GM12878 (cell line): ENCODE data around the gene ARHGAP45. TPM values are rescaled to one million over a fixed set of nuclear protein-coding genes. Genes with fewer than 3 reads are reported as not detected.

Source experiments
- ATAC-seq: fragments of 200-7000 bp; cut with Tn5 transposase; 3 replicates; pipeline ENCODE4 v1.9.1; 2020; ENCODE audit warnings: mild to moderate bottlenecking, moderate library complexity
- BruUV-seq: library from RNA; stranded (reverse); fragments of 400-500 nt; replicated peaks from 2 replicates; lab custom pipeline; 2021; lab: Mats Ljungman, UMichigan
- CTCF ChIA-PET: fragments of 300-600 bp; sonication (Branson Sonifier 250); formaldehyde crosslinking; extraction: SDS; loops from one replicate; lab custom pipeline; 2021; ENCODE audit warnings: inconsistent platforms; lab: Yijun Ruan, JAX
- POLR2A ChIA-PET: fragments of 350-600 bp; formaldehyde crosslinking; extraction: SDS; loops from one replicate; lab custom pipeline; 2021; ENCODE audit warnings: inconsistent platforms; lab: Charles Lee
- RAD21 ChIA-PET: fragments of 300-600 bp; sonication (Branson Sonifier 250); formaldehyde crosslinking; loops from one replicate; lab custom pipeline; 2023; ENCODE audit warnings: antibody characterized with exemption; ENCODE audit not compliant: unreplicated experiment; lab: Charles Lee
- SMC1A ChIA-PET: fragments of 300-600 bp; sonication (Branson Sonifier 250); formaldehyde crosslinking; loops from one replicate; lab custom pipeline; 2023; ENCODE audit not compliant: unreplicated experiment, uncharacterized antibody; lab: Charles Lee
- DNase-seq: peaks from one replicate; pipeline ENCODE4 v3.0.0-alpha.2; 2011; ENCODE audit warnings: low read depth, low spot score
- FAIRE-seq: peaks from 3 replicates; lab custom pipeline; 2011; peaks lifted over from hg19 to GRCh38; lab: Jason Lieb, UNC
- H2AFZ ChIP-seq: 2 replicates; pipeline ENCODE4 v1.6.0; 2011; ENCODE audit warnings: low read depth, low read length, control low read depth; ENCODE audit not compliant: control insufficient read depth
- H3K27ac ChIP-seq: 2 replicates; pipeline ENCODE4 v1.5.1; 2011; ENCODE audit warnings: control low read depth; ENCODE audit not compliant: control insufficient read depth, insufficient read depth
- H3K27me3 ChIP-seq, 2 experiments: replicated peaks in 1 of 2; 2 replicates each; pipeline versions ENCODE4 v1.6.0 to v1.6.1; 2011; ENCODE audit warnings: low read length in 1 of 2; ENCODE audit not compliant: control insufficient read depth in 2 of 2, insufficient read depth in 2 of 2
- H3K36me3 ChIP-seq, 2 experiments: 2 replicates each; pipeline ENCODE4 v1.5.1; 2011; ENCODE audit warnings: low read length in 1 of 2; ENCODE audit not compliant: control insufficient read depth in 2 of 2, insufficient read depth in 2 of 2
- H3K4me1 ChIP-seq: 2 replicates; pipeline ENCODE4 v1.6.1; 2011; ENCODE audit warnings: mild to moderate bottlenecking, low read length, moderate library complexity, mixed read lengths; ENCODE audit not compliant: control insufficient read depth, insufficient read depth
- H3K4me2 ChIP-seq: 2 replicates; pipeline ENCODE4 v1.6.0; 2011; ENCODE audit warnings: control low read depth; ENCODE audit not compliant: control insufficient read depth, insufficient read depth
- H3K4me3 ChIP-seq: fragments of 200-600 bp; sonication (generic); 2 replicates; pipeline ENCODE4 v1.5.1; 2016
- H3K79me2 ChIP-seq: 2 replicates; pipeline ENCODE4 v1.6.0; 2011; ENCODE audit warnings: low read length; ENCODE audit not compliant: control insufficient read depth, insufficient read depth
- H3K9ac ChIP-seq: 2 replicates; pipeline ENCODE4 v1.8.0; 2011; ENCODE audit warnings: low read length, control low read depth, mixed read lengths; ENCODE audit not compliant: control insufficient read depth, insufficient read depth
- H3K9me3 ChIP-seq: replicated peaks from 3 replicates; pipeline ENCODE4 v1.5.1; 2011; ENCODE audit warnings: mild to moderate bottlenecking, low read length; ENCODE audit not compliant: control insufficient read depth, insufficient read depth
- H4K20me1 ChIP-seq: 2 replicates; pipeline ENCODE4 v1.6.0; 2011; ENCODE audit not compliant: control insufficient read depth, insufficient read depth
- ATF7 ChIP-seq: fragments of 450-650 bp; IDR thresholded peaks from 2 replicates; pipeline ENCODE4 v1.6.1; 2016; ENCODE audit warnings: low read depth, mild to moderate bottlenecking
- IKZF2 ChIP-seq, 2 experiments: fragments of 450-650 bp; IDR thresholded peaks; 2 replicates each; pipeline ENCODE4 v1.6.1; 2017; ENCODE audit warnings: mild to moderate bottlenecking in 2 of 2, moderate library complexity in 2 of 2
- IRF4 ChIP-seq: IDR thresholded peaks from 2 replicates; pipeline ENCODE4 v1.6.1; 2011; ENCODE audit warnings: low read depth, low read length
- MTA2 ChIP-seq: fragments of 450-650 bp; IDR thresholded peaks from 2 replicates; pipeline ENCODE4 v1.6.1; 2016; ENCODE audit warnings: low read depth, mild to moderate bottlenecking, moderate library complexity
- NR2C1 ChIP-seq: fragments of 450-650 bp; IDR thresholded peaks from 2 replicates; pipeline ENCODE4 v1.6.1; 2017; ENCODE audit warnings: antibody characterized with exemption, mild to moderate bottlenecking, moderate library complexity
- RELA ChIP-seq: fragments of 450-650 bp; IDR thresholded peaks from 2 replicates; pipeline ENCODE4 v1.8.0; 2014; ENCODE audit warnings: borderline replicate concordance; ENCODE audit not compliant: partially characterized antibody
- TCF12 ChIP-seq: IDR thresholded peaks from 2 replicates; pipeline ENCODE4 v1.6.1; 2011; ENCODE audit warnings: low read depth, mild to moderate bottlenecking, low read length
- ZNF24 ChIP-seq: fragments of 450-650 bp; IDR thresholded peaks from 2 replicates; pipeline ENCODE4 v1.6.1; 2017; ENCODE audit warnings: antibody characterized with exemption, mild to moderate bottlenecking
- WGBS: methylation state at CpG from one replicate; pipeline ENCODE4 v1.1.6; 2016; ENCODE audit warnings: low lambda C conversion rate; ENCODE audit not compliant: insufficient replicate concordance, insufficient coverage; ENCODE audit errors: missing lambda C conversion rate; 5-methylcytosine and 5-hydroxymethylcytosine counted together
- in situ Hi-C: fragments of 300-500 bp; cut with MboI; formaldehyde crosslinking; loops from 9 replicates; pipeline ENCODE4 v1.14.3; 2018; ENCODE audit warnings: mixed read lengths
- intact Hi-C: fragments of 100-400 bp; cut with micrococcal nuclease; formaldehyde crosslinking; loops from one replicate; pipeline ENCODE4 v1.14.2; 2022; ENCODE audit not compliant: unreplicated experiment
- polyA plus RNA-seq, 11 experiments: library from polyadenylated mRNA; depleted of rRNA in 4 of 11; unstranded in 6 of 11; stranded (reverse) in 5 of 11; fragments of >200 nt; fragmentation: Nextera tagmentation in 4 of 11; fragmentation: Illumina TruSeq in 1 of 11; extraction: Ambion mirVana in 4 of 11; extraction: Trizol in 1 of 11; gene quantifications; 1 replicate in 1 of 11; 2 replicates in 10 of 11; pipeline versions ENCODE4 v1.2.1 to v1.2.3, GENCODE V29; 2011 to 2016; ENCODE audit warnings: inconsistent platforms in 2 of 11, missing spikeins in 2 of 11, low read depth in 1 of 11
- total RNA-seq, 4 experiments: library from RNA; depleted of rRNA in 3 of 4; stranded (reverse); fragments of >200 nt in 3 of 4; fragmentation: Illumina TruSeq in 1 of 4; extraction: Trizol in 1 of 4; gene quantifications; 2 replicates each; pipeline versions ENCODE4 v1.2.1 to v1.2.3, GENCODE V29; 2013 to 2021
- TF ChIP-seq, protein P1 (sequence below): IDR thresholded peaks from 2 replicates; pipeline ENCODE4 v1.6.1; 2012; ENCODE audit warnings: low read depth, low read length, improper control_type of control experiment
- TF ChIP-seq, protein P2 (sequence below): fragments of 150-350 bp; IDR thresholded peaks from 2 replicates; pipeline ENCODE4 v1.6.1; 2014; ENCODE audit warnings: mild to moderate bottlenecking, low read depth, low read length
- TF ChIP-seq, protein P3 (sequence below), 3 experiments: IDR thresholded peaks in 2 of 3; conservative IDR thresholded peaks in 1 of 3; 2 replicates each; pipeline ENCODE4 v1.5.1; 2011; ENCODE audit warnings: low read depth in 3 of 3, low read length in 3 of 3, mild to moderate bottlenecking in 3 of 3, control low read depth in 2 of 3, moderate library complexity in 2 of 3, inconsistent platforms in 1 of 3, mixed read lengths in 1 of 3; ENCODE audit not compliant: control insufficient read depth in 2 of 3, insufficient read depth in 1 of 3; ENCODE audit errors: extremely low read depth in 1 of 3
- TF ChIP-seq, protein P4 (sequence below): fragments of 450-650 bp; IDR thresholded peaks from 2 replicates; pipeline ENCODE4 v1.6.1; 2017; ENCODE audit warnings: mild to moderate bottlenecking, low read depth, inconsistent platforms; ENCODE audit not compliant: poor library complexity, severe bottlenecking
- TF ChIP-seq, protein P5 (sequence below): fragments of 450-650 bp; IDR thresholded peaks from 2 replicates; pipeline ENCODE4 v1.6.1; 2016; ENCODE audit warnings: mild to moderate bottlenecking

The ARHGAP45 gene
- total and polyA plus RNA-seq, 10 of the 15 experiments (the other 5 are each of a cell fraction or from before 2014, with no cell fraction given), result 1.4 to 151 (median 59.9) TPM

DNA sequence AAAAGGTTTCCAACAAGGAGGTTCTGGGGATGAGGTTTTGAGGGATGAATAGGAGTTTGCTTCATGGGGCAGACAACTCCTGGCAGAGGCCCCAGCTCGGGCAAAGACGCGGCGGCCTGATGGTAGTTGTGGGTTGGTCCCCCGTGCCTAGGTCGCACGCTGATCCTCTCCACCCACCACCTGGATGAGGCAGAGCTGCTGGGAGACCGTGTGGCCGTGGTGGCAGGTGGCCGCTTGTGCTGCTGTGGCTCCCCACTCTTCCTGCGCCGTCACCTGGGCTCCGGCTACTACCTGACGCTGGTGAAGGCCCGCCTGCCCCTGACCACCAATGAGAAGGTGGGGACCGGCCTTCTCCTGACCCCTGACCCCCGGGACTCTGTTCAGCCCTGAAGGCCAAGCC, 15.2 kb upstream of the ARHGAP45 start (continued):
- no peak for TF ChIP-seq IRF4
- TF ChIP-seq, protein P1, sequence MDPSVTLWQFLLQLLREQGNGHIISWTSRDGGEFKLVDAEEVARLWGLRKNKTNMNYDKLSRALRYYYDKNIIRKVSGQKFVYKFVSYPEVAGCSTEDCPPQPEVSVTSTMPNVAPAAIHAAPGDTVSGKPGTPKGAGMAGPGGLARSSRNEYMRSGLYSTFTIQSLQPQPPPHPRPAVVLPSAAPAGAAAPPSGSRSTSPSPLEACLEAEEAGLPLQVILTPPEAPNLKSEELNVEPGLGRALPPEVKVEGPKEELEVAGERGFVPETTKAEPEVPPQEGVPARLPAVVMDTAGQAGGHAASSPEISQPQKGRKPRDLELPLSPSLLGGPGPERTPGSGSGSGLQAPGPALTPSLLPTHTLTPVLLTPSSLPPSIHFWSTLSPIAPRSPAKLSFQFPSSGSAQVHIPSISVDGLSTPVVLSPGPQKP, result no peak
- TF ChIP-seq RELA, result no peak

DNA sequence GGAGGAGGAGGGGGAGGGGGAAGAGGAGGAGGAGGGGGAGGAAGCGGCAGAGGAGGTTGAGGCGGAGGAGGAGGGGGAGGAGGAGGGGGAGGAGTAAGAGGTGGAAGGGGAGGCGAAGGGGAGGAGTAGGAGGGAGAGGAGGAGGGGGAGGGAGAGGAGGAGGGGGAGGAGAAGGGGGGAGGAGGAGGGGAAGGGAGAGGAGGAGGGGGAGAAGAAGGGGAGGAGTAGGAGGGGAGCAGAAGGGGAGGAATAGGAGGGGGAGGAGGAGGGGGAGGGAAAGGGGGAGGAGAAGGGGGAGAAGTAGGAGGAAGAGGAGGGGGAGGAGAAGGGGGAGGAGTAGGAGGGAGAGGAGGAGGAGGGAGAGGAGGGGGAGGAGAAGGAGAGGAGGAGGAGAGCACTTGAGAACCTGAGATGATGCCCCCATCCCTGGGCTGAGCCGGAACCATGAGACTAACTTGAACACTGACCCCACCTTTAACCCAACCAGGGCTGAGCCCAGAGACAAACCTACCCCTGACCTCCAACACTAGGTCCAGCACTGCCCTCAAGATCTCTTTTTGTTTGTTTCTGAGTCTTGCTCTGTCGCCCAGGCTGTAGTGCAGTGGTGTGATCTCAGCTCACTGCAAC, 14.5 kb upstream of the ARHGAP45 start:
- Histone ChIP-seq H2AFZ (no peak overlapping the region), H3K4me1 (no peaks in the 10 kb centered on the region), H3K36me3 (peaks cover 0 to under 1% of the 10 kb centered on the region in 2 experiments; a peak in 2 of 4 replicates), H3K9ac (no peak overlapping the region), H3K79me2 (no peaks in the 10 kb centered on the region), H3K27ac (no peak overlapping the region), H4K20me1 (no peaks in the 10 kb centered on the region), H3K27me3 (no peaks in the 10 kb centered on the region), H3K4me2 (no peak overlapping the region), H3K4me3 (no peak overlapping the region), H3K9me3 (no peaks in the 10 kb centered on the region)
- SMC1A ChIA-PET, result no interaction called here
- DNase-seq (no peak), FAIRE-seq (no peak), ATAC-seq (no peak; the same call in 2 of the 3 replicates)
- 48% methylated on average over 2 of the region's 5 CpGs for WGBS
- CTCF ChIA-PET, result no interaction called here
- RAD21 ChIA-PET, result no interaction called here
- in situ Hi-C loops, result no loop called here
- BruUV-seq, result no TSS peak
- POLR2A ChIA-PET, result no interaction called here
- intact Hi-C loops, result no loop called here
- no peak for TF ChIP-seq ZNF24
- no peak for TF ChIP-seq IKZF2 (IDR thresholded peaks at IDR 0.05)
- no peak for TF ChIP-seq TCF12
- no peak for TF ChIP-seq MTA2
- TF ChIP-seq, protein P2, sequence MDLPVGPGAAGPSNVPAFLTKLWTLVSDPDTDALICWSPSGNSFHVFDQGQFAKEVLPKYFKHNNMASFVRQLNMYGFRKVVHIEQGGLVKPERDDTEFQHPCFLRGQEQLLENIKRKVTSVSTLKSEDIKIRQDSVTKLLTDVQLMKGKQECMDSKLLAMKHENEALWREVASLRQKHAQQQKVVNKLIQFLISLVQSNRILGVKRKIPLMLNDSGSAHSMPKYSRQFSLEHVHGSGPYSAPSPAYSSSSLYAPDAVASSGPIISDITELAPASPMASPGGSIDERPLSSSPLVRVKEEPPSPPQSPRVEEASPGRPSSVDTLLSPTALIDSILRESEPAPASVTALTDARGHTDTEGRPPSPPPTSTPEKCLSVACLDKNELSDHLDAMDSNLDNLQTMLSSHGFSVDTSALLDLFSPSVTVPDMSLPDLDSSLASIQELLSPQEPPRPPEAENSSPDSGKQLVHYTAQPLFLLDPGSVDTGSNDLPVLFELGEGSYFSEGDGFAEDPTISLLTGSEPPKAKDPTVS, result no peak
- TF ChIP-seq, protein P3, sequence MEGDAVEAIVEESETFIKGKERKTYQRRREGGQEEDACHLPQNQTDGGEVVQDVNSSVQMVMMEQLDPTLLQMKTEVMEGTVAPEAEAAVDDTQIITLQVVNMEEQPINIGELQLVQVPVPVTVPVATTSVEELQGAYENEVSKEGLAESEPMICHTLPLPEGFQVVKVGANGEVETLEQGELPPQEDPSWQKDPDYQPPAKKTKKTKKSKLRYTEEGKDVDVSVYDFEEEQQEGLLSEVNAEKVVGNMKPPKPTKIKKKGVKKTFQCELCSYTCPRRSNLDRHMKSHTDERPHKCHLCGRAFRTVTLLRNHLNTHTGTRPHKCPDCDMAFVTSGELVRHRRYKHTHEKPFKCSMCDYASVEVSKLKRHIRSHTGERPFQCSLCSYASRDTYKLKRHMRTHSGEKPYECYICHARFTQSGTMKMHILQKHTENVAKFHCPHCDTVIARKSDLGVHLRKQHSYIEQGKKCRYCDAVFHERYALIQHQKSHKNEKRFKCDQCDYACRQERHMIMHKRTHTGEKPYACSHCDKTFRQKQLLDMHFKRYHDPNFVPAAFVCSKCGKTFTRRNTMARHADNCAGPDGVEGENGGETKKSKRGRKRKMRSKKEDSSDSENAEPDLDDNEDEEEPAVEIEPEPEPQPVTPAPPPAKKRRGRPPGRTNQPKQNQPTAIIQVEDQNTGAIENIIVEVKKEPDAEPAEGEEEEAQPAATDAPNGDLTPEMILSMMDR (IDR thresholded peaks at IDR 0.05 in 2 of 3, conservative IDR thresholded peaks at IDR 0.05 in 1 of 3; ENCODE audit: control insufficient read depth in 2 of 3, extremely low read depth in 1 of 3, insufficient read depth in 1 of 3, low read depth in 3 of 3, low read length in 3 of 3), result no peak
- TF ChIP-seq, protein P4, sequence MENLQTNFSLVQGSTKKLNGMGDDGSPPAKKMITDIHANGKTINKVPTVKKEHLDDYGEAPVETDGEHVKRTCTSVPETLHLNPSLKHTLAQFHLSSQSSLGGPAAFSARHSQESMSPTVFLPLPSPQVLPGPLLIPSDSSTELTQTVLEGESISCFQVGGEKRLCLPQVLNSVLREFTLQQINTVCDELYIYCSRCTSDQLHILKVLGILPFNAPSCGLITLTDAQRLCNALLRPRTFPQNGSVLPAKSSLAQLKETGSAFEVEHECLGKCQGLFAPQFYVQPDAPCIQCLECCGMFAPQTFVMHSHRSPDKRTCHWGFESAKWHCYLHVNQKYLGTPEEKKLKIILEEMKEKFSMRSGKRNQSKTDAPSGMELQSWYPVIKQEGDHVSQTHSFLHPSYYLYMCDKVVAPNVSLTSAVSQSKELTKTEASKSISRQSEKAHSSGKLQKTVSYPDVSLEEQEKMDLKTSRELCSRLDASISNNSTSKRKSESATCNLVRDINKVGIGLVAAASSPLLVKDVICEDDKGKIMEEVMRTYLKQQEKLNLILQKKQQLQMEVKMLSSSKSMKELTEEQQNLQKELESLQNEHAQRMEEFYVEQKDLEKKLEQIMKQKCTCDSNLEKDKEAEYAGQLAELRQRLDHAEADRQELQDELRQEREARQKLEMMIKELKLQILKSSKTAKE, result no peak
- TF ChIP-seq ATF7, result no peak
- TF ChIP-seq, protein P5, sequence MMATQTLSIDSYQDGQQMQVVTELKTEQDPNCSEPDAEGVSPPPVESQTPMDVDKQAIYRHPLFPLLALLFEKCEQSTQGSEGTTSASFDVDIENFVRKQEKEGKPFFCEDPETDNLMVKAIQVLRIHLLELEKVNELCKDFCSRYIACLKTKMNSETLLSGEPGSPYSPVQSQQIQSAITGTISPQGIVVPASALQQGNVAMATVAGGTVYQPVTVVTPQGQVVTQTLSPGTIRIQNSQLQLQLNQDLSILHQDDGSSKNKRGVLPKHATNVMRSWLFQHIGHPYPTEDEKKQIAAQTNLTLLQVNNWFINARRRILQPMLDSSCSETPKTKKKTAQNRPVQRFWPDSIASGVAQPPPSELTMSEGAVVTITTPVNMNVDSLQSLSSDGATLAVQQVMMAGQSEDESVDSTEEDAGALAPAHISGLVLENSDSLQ, result no peak
- TF ChIP-seq NR2C1, result no peak
